B cell (primary cell): Measurements from ENCODE around the gene TESPA1. TPM values are rescaled to one million over a fixed set of nuclear protein-coding genes. Genes with fewer than 3 reads are reported as not detected.
A peak's percentile ranks its signal among the peaks of the same experiment; 100 is the strongest.

ENCODE experiments used
- ATAC-seq: fragments of 200-7000 bp; cut with Tn5 transposase; one replicate; pipeline ENCODE4 v1.10.0; 2021; ENCODE audit warnings: low read depth, mild to moderate bottlenecking, moderate number of reproducible peaks, moderate library complexity
- CTCF ChIA-PET: fragments of 350-600 bp; sonication (Branson Sonifier 250); formaldehyde crosslinking; loops from one replicate; lab custom pipeline; 2021; ENCODE audit warnings: antibody characterized with exemption, inconsistent platforms; lab: Charles Lee
- POLR2A ChIA-PET: fragments of 350-600 bp; sonication (Branson Sonifier 250); formaldehyde crosslinking; loops from one replicate; lab custom pipeline; 2021; ENCODE audit warnings: antibody characterized with exemption; lab: Charles Lee
- DNase-seq: peaks from one replicate; pipeline ENCODE4 v3.0.0; 2013
- H2AFZ ChIP-seq: 2 replicates; pipeline ENCODE4 v1.6.1; 2012; ENCODE audit warnings: mild to moderate bottlenecking, low read depth, low read length; ENCODE audit not compliant: insufficient read depth, poor library complexity, severe bottlenecking
- H3K27ac ChIP-seq, 2 donors: 1 replicate in 1 of 2; 2 replicates in 1 of 2; pipeline ENCODE4 v1.5.1; 2012 to 2013; ENCODE audit warnings: low read length in 2 of 2, mild to moderate bottlenecking in 2 of 2, moderate library complexity in 1 of 2
- H3K27me3 ChIP-seq, 4 experiments: fragments of 200-600 bp in 1 of 4; sonication (generic) in 1 of 4; replicated peaks in 1 of 4; 1 replicate in 2 of 4; 2 replicates in 2 of 4; pipeline versions ENCODE4 v1.6.1 to v1.7.0; 2013 to 2016; ENCODE audit warnings: low read length in 3 of 4, mild to moderate bottlenecking in 2 of 4, mixed read lengths in 1 of 4, moderate library complexity in 1 of 4; ENCODE audit not compliant: insufficient read depth in 4 of 4, control insufficient read depth in 3 of 4; ENCODE audit errors: control extremely low read depth in 1 of 4
- H3K36me3 ChIP-seq, 2 experiments: replicated peaks in 1 of 2; 1 replicate in 1 of 2; 2 replicates in 1 of 2; pipeline versions ENCODE4 v1.6.1 to v1.7.1; 2013; ENCODE audit warnings: low read length in 1 of 2; ENCODE audit not compliant: insufficient read depth in 2 of 2, control insufficient read depth in 1 of 2; ENCODE audit errors: control extremely low read depth in 1 of 2, extremely low read depth in 1 of 2
- H3K4me1 ChIP-seq, 2 donors: fragments of 200-600 bp in 1 of 2; sonication (generic) in 1 of 2; 1 replicate in 1 of 2; 2 replicates in 1 of 2; pipeline versions ENCODE4 v1.5.1 to v1.6.1; 2013 to 2017; ENCODE audit warnings: low read length in 2 of 2; ENCODE audit not compliant: control insufficient read depth in 2 of 2, insufficient read depth in 2 of 2
- H3K4me2 ChIP-seq: replicated peaks from 2 replicates; pipeline ENCODE3; 2012; ENCODE audit warnings: mild to moderate bottlenecking, low read depth, low read length; ENCODE audit not compliant: poor library complexity, severe bottlenecking
- H3K4me3 ChIP-seq, 5 experiments: fragments of 200-600 bp in 1 of 5; sonication (generic) in 1 of 5; 1 replicate in 3 of 5; 2 replicates in 2 of 5; pipeline versions ENCODE4 v1.5.1 to v1.7.0; 2011 to 2016; ENCODE audit warnings: low read length in 4 of 5, mild to moderate bottlenecking in 4 of 5, low read depth in 2 of 5, control low read depth in 1 of 5, moderate library complexity in 1 of 5; ENCODE audit not compliant: insufficient read depth in 1 of 5; ENCODE audit errors: control extremely low read depth in 1 of 5, extremely low read depth in 1 of 5
- H3K79me2 ChIP-seq: fragments of 200-600 bp; sonication (generic); one replicate; pipeline ENCODE4 v1.6.0; 2016; ENCODE audit warnings: low read length; ENCODE audit not compliant: control insufficient read depth, insufficient read depth
- H3K9ac ChIP-seq: fragments of 200-600 bp; sonication (generic); 2 replicates; pipeline ENCODE4 v1.6.1; 2017; ENCODE audit warnings: mild to moderate bottlenecking, low read length, moderate library complexity
- H3K9me3 ChIP-seq, 3 donors: one replicate each; pipeline versions ENCODE4 v1.6.1 to v1.7.1; 2013; ENCODE audit warnings: low read length in 2 of 3; ENCODE audit not compliant: control insufficient read depth in 2 of 3, insufficient read depth in 1 of 3; ENCODE audit errors: control extremely low read depth in 1 of 3
- H4K20me1 ChIP-seq: 2 replicates; pipeline ENCODE4 v1.6.0; 2012; ENCODE audit warnings: mild to moderate bottlenecking, low read length; ENCODE audit not compliant: insufficient read depth, control insufficient read depth, poor library complexity, severe bottlenecking
- H3K27ac Mint-ChIP-seq: one replicate; pipeline ENCODE4 v1.8.0; 2021; ENCODE audit warnings: mixed read lengths
- H3K27me3 Mint-ChIP-seq: one replicate; pipeline ENCODE4 v1.8.0; 2021; ENCODE audit warnings: mixed read lengths
- H3K4me1 Mint-ChIP-seq: one replicate; pipeline ENCODE4 v1.8.0; 2021; ENCODE audit warnings: mixed read lengths
- H3K4me3 Mint-ChIP-seq: one replicate; pipeline ENCODE4 v1.8.0; 2021; ENCODE audit warnings: mixed read lengths
- H3K9me3 Mint-ChIP-seq: one replicate; pipeline ENCODE4 v1.8.0; 2022; ENCODE audit warnings: mixed read lengths; ENCODE audit not compliant: insufficient read depth
- CTCF ChIP-seq: fragments of 200-600 bp; IDR thresholded peaks from one replicate; pipeline ENCODE4 v1.8.0; 2022; ENCODE audit warnings: antibody characterized with exemption, mild to moderate bottlenecking
- EZH2 ChIP-seq: IDR thresholded peaks from 2 replicates; pipeline ENCODE4 v1.6.1; 2012; ENCODE audit warnings: borderline replicate concordance, low read depth, mild to moderate bottlenecking, moderate library complexity, low read length; ENCODE audit not compliant: insufficient read depth, poor library complexity, severe bottlenecking
- WGBS: methylation state at CpG from one replicate; pipeline ENCODE4 v1.1.5; 2013; ENCODE audit warnings: missing lambda C conversion rate; ENCODE audit not compliant: insufficient coverage; 5-methylcytosine and 5-hydroxymethylcytosine counted together
- intact Hi-C: fragments of 100-400 bp; cut with micrococcal nuclease; formaldehyde crosslinking; loops from one replicate; pipeline ENCODE4 v1.10.0; 2022
- polyA plus RNA-seq: library from polyadenylated mRNA; depleted of rRNA; stranded (reverse); fragments of >200 nt; gene quantifications from 2 replicates; pipeline ENCODE4 v1.2.3, GENCODE V29; 2012
- total RNA-seq, 2 donors: library from RNA; stranded (reverse); fragments of 120-200 nt in 1 of 2; gene quantifications; 1 replicate in 1 of 2; 2 replicates in 1 of 2; pipeline versions ENCODE4 v1.2.3 to v1.2.4, GENCODE V29; 2013 to 2022

TESPA1 gene
- total and polyA plus RNA-seq, 2 donors (not counting 1 experiment from before 2014, with no cell fraction given) = 9.5 to 19.0 TPM

- no peak for DNase-seq
- H3K27ac Mint-ChIP-seq = no peak overlapping the region
- H3K4me1 Mint-ChIP-seq = peaks cover 26% of the 10 kb centered on the region
- H2AFZ ChIP-seq = no peak overlapping the region
- WGBS = 6% methylated on average over 2 of the region's 5 CpGs
- intact Hi-C loops = no loop called here
- no peaks in the 10 kb centered on the region for H3K9me3 Mint-ChIP-seq
- no peaks in the 10 kb centered on the region for H3K27me3 ChIP-seq
- CTCF ChIA-PET = interaction anchor here (0.7 to 13.4 kb wide), 2 partner anchors 16 to 74 kb away, joined by 3 to 647 read pairs; no protein-coding TSS in a partner anchor
- H3K9me3 ChIP-seq = peaks cover 0 to 13% (median 13%) of the 10 kb centered on the region in 3 donors
- H4K20me1 ChIP-seq = no peaks in the 10 kb centered on the region
- H3K4me2 ChIP-seq = no peak overlapping the region
- no peak overlapping the region for H3K4me3 ChIP-seq
- POLR2A ChIA-PET = no interaction called here
- H3K4me3 Mint-ChIP-seq = peak overlapping the region; percentile 40
- no peak overlapping the region for H3K27ac ChIP-seq
- no peak for ATAC-seq
- no peak overlapping the region for H3K9ac ChIP-seq
- no peaks in the 10 kb centered on the region for H3K36me3 ChIP-seq
- H3K27me3 Mint-ChIP-seq = no peaks in the 10 kb centered on the region
- peaks cover 27 to 28% of the 10 kb centered on the region in 2 donors for H3K4me1 ChIP-seq
- TF ChIP-seq EZH2 (no peak), CTCF (no peak)
- no peaks in the 10 kb centered on the region for H3K79me2 ChIP-seq
Observed at GRCh38 chr12:54998958-54999510, 14.5 kb upstream of the TESPA1 start.

GRCh38 chr12:54997929-54998522, 13.5 kb upstream of the TESPA1 start:
- H3K4me1 Mint-ChIP-seq = peaks cover 29% of the 10 kb centered on the region
- H3K4me3 ChIP-seq = no peak overlapping the region
- peaks cover 29 to 30% of the 10 kb centered on the region in 2 donors for H3K4me1 ChIP-seq
- no peak overlapping the region for H3K9ac ChIP-seq
- WGBS = 83% methylated on average over 4 of the region's 4 CpGs
- H3K4me3 Mint-ChIP-seq = no peak overlapping the region
- H3K27ac Mint-ChIP-seq = no peak overlapping the region
- intact Hi-C loops = no loop called here
- DNase-seq = no peak
- CTCF ChIA-PET = interaction anchor here (0.6 to 13.4 kb wide), 6 partner anchors 12 to 497 kb away, joined by 3 to 647 read pairs (median 6); partner anchors contain the start of gene TESPA1
- H3K4me2 ChIP-seq = no peak overlapping the region
- ATAC-seq = no peak
- POLR2A ChIA-PET = no interaction called here
- H3K27me3 ChIP-seq = no peaks in the 10 kb centered on the region
- no peaks in the 10 kb centered on the region for H3K9me3 Mint-ChIP-seq
- H3K36me3 ChIP-seq = no peaks in the 10 kb centered on the region
- H2AFZ ChIP-seq = no peak overlapping the region
- no peaks in the 10 kb centered on the region for H3K27me3 Mint-ChIP-seq
- H3K27ac ChIP-seq = no peak overlapping the region
- TF ChIP-seq EZH2 (no peak), CTCF (no peak)
- H3K9me3 ChIP-seq = peaks cover 0 to 13% (median 13%) of the 10 kb centered on the region in 3 donors
- H4K20me1 ChIP-seq = no peaks in the 10 kb centered on the region
- H3K79me2 ChIP-seq = no peaks in the 10 kb centered on the region
